ENCODE results near the gene NOTCH4. TPM values are rescaled to one million over a fixed set of nuclear protein-coding genes. Genes with fewer than 3 reads are reported as not detected.
A peak's percentile ranks its signal among the peaks of the same experiment; 100 is the strongest.

NOTCH4 gene
- total RNA-seq, 5 donors from 2014 or later (not counting 1 experiment from before 2014, with no cell fraction given) = 0.70 to 1.7 (median 1.1) TPM

DNA sequence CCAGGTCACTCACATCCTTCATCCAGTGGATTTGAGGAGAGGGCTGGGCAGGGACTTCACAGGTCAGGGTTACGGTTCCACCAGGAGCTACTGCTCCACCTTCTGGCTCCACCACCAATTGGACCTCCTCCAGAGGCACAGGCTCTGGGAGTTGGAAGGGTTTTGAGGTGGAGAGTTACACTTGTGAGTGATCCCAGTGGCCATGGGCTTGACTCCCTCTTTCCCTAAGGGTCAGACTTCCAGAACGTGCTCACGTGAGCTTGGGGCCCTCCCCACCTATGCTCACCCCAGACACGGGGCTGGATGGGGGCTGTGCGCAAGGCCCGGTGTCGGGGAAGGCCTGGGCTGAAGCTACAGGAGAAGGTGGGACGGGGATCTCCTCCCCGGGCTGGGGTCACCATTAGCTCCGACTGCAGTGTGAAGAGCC lies 41.3 kb downstream of the NOTCH4 start:
- no peak overlapping the region for H3K4me3 Mint-ChIP-seq

DNA sequence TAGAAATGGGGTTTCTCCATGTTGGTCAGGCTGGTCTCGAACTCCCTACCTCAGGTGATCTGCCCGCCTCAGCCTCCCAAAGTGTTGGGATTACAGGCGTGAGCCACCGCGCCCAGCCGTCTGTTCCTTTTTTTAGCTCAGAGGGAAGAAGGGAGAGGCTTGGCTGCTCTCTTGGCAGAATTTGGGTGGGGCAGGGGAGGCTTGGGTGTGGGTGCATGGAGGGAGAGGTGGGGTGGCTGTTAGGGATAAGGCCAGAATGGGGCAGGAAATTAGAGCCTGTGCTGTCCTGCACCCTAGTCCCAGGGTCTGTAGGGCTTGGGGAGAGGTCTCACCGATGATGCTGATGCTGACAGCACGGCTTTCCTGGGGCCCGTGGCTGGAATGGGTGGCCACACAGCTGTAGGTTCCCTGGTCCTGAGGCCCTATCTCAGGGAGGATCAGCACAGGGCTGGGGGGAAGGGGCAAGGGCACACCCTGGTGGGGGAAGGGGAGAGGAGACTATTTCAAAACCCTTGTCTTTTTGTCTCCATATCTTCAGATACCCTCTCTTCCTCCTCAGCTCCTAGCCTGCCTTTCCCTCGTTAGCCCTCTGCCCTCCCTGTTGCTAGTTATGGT lies 41.8 kb downstream of the NOTCH4 start:
- no peak overlapping the region for H3K4me3 Mint-ChIP-seq
- DNase-seq = no peak
- Histone ChIP-seq H3K9me3 (no peaks in the 10 kb centered on the region), H3K4me3 (ENCODE audit: control insufficient read depth in 1 of 2, extremely low read depth in 1 of 2, low read length in 1 of 2) (no peak overlapping the region), H3K36me3 (ENCODE audit: control insufficient read depth in 2 of 2, extremely low read depth in 1 of 2, insufficient read depth in 1 of 2, low read length in 1 of 2) (peaks cover 4 to 57% of the 10 kb centered on the region in 2 donors), H3K4me1 (ENCODE audit: control insufficient read depth in 1 of 2, extremely low read depth in 1 of 2, insufficient read depth in 2 of 2, low read length in 2 of 2) (peaks cover 9 to 64% of the 10 kb centered on the region in 2 experiments), H3K27me3 (replicated peaks in 1 of 2; ENCODE audit: control insufficient read depth in 2 of 2, extremely low read depth in 1 of 2, insufficient read depth in 2 of 2, low read length in 1 of 2) (no peaks in the 10 kb centered on the region), H3K27ac (ENCODE audit: low read length) (no peak overlapping the region)
- ChIA-PET POLR2A (interaction anchor here in 1 of 2 donors (0.6 kb wide), 1 partner anchor 798 kb away, joined by 4 read pairs; no protein-coding TSS in a partner anchor), CTCF (interaction anchor here in 1 of 2 donors (0.7 kb wide), 1 partner anchor 75 kb away, joined by 3 read pairs; no protein-coding TSS in a partner anchor)
- peaks cover 66 to 75% (median 67%) of the 10 kb centered on the region in 3 donors for H3K4me1 Mint-ChIP-seq
- no peaks in the 10 kb centered on the region for H3K9me3 Mint-ChIP-seq
- no peaks in the 10 kb centered on the region for H3K27me3 Mint-ChIP-seq
- 100% methylated on average over 7 of the region's 10 CpGs for WGBS (ENCODE audit: insufficient coverage)
- H3K27ac Mint-ChIP-seq = no peak overlapping the region
- ATAC-seq (replicated peaks in 1 of 4) = no peak
- H3K36me3 Mint-ChIP-seq = peaks cover 32% of the 10 kb centered on the region

More for the DNA sequence above, 41.3 kb downstream of the NOTCH4 start:
- H3K9me3 Mint-ChIP-seq = no peaks in the 10 kb centered on the region
- peaks cover 37% of the 10 kb centered on the region for H3K36me3 Mint-ChIP-seq
- DNase-seq (no peak), ATAC-seq (replicated peaks in 1 of 4) (no peak)
- no peaks in the 10 kb centered on the region for H3K27me3 ChIP-seq (replicated peaks in 1 of 2; ENCODE audit: control insufficient read depth in 2 of 2, extremely low read depth in 1 of 2, insufficient read depth in 2 of 2, low read length in 1 of 2)
- H3K36me3 ChIP-seq (ENCODE audit: control insufficient read depth in 2 of 2, extremely low read depth in 1 of 2, insufficient read depth in 1 of 2, low read length in 1 of 2) = peaks cover 4 to 63% of the 10 kb centered on the region in 2 donors
- H3K27ac ChIP-seq (ENCODE audit: low read length) = no peak overlapping the region
- 94% methylated on average over 5 of the region's 10 CpGs for WGBS (ENCODE audit: insufficient coverage)
- POLR2A ChIA-PET = interaction anchor here in 1 of 2 donors (0.5 kb wide), 1 partner anchor 10 kb away, joined by 3 read pairs; the partner anchor contains the start of gene GPSM3
- H3K9me3 ChIP-seq = no peaks in the 10 kb centered on the region
- H3K4me3 ChIP-seq (ENCODE audit: control insufficient read depth in 1 of 2, extremely low read depth in 1 of 2, low read length in 1 of 2) = no peak overlapping the region
- H3K4me1 Mint-ChIP-seq = peaks cover 66 to 75% (median 67%) of the 10 kb centered on the region in 3 donors
- H3K27ac Mint-ChIP-seq = peak overlapping the region; percentile 23 to 66
- CTCF ChIA-PET = no interaction called here
- no peaks in the 10 kb centered on the region for H3K27me3 Mint-ChIP-seq
- peaks cover 9 to 64% of the 10 kb centered on the region in 2 experiments for H3K4me1 ChIP-seq (ENCODE audit: control insufficient read depth in 1 of 2, extremely low read depth in 1 of 2, insufficient read depth in 2 of 2, low read length in 2 of 2)

DNA sequence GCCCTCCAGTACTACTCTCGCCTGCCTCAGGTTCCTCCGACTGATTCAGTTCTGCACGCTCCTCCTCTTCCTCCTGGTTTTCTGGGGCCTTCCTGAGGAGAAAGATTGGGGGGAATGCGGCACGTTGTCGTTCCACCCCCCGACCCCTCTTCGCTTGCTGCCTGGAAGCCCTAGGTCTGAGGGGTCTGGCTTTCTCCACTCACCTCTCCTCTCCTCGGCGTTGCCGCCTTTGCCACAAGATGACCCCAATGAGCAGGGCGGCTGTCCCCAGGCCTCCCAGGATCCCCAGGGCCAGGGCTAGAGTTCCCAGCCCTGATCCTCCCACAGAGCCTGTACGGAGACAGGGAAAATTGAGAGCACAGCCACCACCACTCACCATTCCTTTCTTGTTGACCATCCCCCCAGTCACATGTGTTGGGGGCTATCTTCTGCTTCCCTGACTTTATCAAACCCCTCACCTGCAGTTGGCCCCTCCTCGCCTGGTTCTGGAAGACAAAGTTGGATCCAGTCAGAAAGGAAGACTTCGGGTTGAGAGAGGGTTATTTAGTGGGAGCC lies 42.6 kb downstream of the NOTCH4 start:
- Histone ChIP-seq H3K27me3 (replicated peaks in 1 of 2; ENCODE audit: control insufficient read depth in 2 of 2, extremely low read depth in 1 of 2, insufficient read depth in 2 of 2, low read length in 1 of 2) (no peaks in the 10 kb centered on the region), H3K9me3 (no peaks in the 10 kb centered on the region), H3K4me1 (ENCODE audit: control insufficient read depth in 1 of 2, extremely low read depth in 1 of 2, insufficient read depth in 2 of 2, low read length in 2 of 2) (peaks cover 16 to 64% of the 10 kb centered on the region in 2 experiments), H3K27ac (ENCODE audit: low read length) (no peak overlapping the region), H3K4me3 (ENCODE audit: control insufficient read depth in 1 of 2, extremely low read depth in 1 of 2, low read length in 1 of 2) (no peak overlapping the region), H3K36me3 (ENCODE audit: control insufficient read depth in 2 of 2, extremely low read depth in 1 of 2, insufficient read depth in 1 of 2, low read length in 1 of 2) (peaks cover 4 to 49% of the 10 kb centered on the region in 2 donors)
- H3K9me3 Mint-ChIP-seq = no peaks in the 10 kb centered on the region
- peaks cover 66 to 75% (median 67%) of the 10 kb centered on the region in 3 donors for H3K4me1 Mint-ChIP-seq
- H3K36me3 Mint-ChIP-seq = peaks cover 25% of the 10 kb centered on the region
- 95% methylated on average over 7 of the region's 15 CpGs for WGBS (ENCODE audit: insufficient coverage)
- ATAC-seq (replicated peaks in 1 of 4) = no peak
- no peak overlapping the region for H3K4me3 Mint-ChIP-seq
- H3K27me3 Mint-ChIP-seq = no peaks in the 10 kb centered on the region
- peak overlapping the region; percentile 79 to 99 for H3K27ac Mint-ChIP-seq
- CTCF ChIA-PET = interaction anchor here in 1 of 2 donors (0.7 kb wide), 1 partner anchor 74 kb away, joined by 3 read pairs; no protein-coding TSS in a partner anchor
- POLR2A ChIA-PET = no interaction called here
- no peak for DNase-seq

DNA sequence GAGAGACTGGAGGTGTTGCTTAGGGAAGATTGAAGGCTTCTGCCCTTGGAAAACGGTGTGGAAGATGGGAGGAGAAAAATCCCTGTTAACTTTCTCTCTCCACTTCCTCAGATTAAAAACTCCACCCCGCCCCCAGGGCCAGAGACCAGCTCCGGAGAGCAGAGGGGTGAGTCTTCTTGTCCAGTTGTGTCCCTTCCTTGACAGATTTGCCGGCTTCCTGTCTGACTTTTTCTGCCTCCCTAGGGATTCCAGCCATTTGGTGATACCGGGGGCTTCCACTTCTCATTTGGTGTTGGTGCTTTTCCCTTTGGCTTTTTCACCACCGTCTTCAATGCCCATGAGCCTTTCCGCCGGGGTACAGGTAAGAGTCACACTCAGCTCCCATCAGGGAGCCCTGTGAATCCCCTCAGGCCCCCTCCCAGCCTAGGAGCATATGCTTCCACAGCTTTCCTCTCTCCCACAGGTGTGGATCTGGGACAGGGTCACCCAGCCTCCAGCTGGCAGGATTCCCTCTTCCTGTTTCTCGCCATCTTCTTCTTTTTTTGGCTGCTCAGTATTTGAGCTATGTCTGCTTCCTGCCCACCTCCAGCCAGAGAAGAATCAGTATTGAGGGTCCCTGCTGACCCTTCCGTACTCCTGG lies 44.0 kb downstream of the NOTCH4 start:
- ATAC-seq (replicated peaks in 1 of 4) = no peak
- peaks cover 4 to 45% of the 10 kb centered on the region in 2 donors for H3K36me3 ChIP-seq (ENCODE audit: control insufficient read depth in 2 of 2, extremely low read depth in 1 of 2, insufficient read depth in 1 of 2, low read length in 1 of 2)
- POLR2A ChIA-PET = interaction anchor here in 1 of 2 donors (1.1 kb wide), 1 partner anchor 52 kb away, joined by 6 read pairs; the partner anchor contains the start of gene ATF6B
- 88% methylated on average over 6 of the region's 10 CpGs for WGBS (ENCODE audit: insufficient coverage)
- no peaks in the 10 kb centered on the region for H3K9me3 Mint-ChIP-seq
- peaks cover 67 to 76% (median 69%) of the 10 kb centered on the region in 3 donors for H3K4me1 Mint-ChIP-seq
- no peak overlapping the region for H3K4me3 ChIP-seq (ENCODE audit: control insufficient read depth in 1 of 2, extremely low read depth in 1 of 2, low read length in 1 of 2)
- H3K27me3 ChIP-seq (replicated peaks in 1 of 2; ENCODE audit: control insufficient read depth in 2 of 2, extremely low read depth in 1 of 2, insufficient read depth in 2 of 2, low read length in 1 of 2) = no peaks in the 10 kb centered on the region
- H3K27ac Mint-ChIP-seq = peak overlapping the region; percentile 96 to 99
- no peak overlapping the region for H3K27ac ChIP-seq (ENCODE audit: low read length)
- H3K4me1 ChIP-seq (ENCODE audit: control insufficient read depth in 1 of 2, extremely low read depth in 1 of 2, insufficient read depth in 2 of 2, low read length in 2 of 2) = peaks cover 23 to 67% of the 10 kb centered on the region in 2 experiments
- peak overlapping the region; percentile 92 to 98 (median 95) for H3K4me3 Mint-ChIP-seq
- no peak for DNase-seq
- CTCF ChIA-PET = interaction anchor here in 1 of 2 donors (0.6 kb wide), 1 partner anchor 1687 kb away, joined by 3 read pairs; no protein-coding TSS in a partner anchor
- H3K9me3 ChIP-seq = no peaks in the 10 kb centered on the region
- H3K27me3 Mint-ChIP-seq = no peaks in the 10 kb centered on the region
- peaks cover 17% of the 10 kb centered on the region for H3K36me3 Mint-ChIP-seq

DNA sequence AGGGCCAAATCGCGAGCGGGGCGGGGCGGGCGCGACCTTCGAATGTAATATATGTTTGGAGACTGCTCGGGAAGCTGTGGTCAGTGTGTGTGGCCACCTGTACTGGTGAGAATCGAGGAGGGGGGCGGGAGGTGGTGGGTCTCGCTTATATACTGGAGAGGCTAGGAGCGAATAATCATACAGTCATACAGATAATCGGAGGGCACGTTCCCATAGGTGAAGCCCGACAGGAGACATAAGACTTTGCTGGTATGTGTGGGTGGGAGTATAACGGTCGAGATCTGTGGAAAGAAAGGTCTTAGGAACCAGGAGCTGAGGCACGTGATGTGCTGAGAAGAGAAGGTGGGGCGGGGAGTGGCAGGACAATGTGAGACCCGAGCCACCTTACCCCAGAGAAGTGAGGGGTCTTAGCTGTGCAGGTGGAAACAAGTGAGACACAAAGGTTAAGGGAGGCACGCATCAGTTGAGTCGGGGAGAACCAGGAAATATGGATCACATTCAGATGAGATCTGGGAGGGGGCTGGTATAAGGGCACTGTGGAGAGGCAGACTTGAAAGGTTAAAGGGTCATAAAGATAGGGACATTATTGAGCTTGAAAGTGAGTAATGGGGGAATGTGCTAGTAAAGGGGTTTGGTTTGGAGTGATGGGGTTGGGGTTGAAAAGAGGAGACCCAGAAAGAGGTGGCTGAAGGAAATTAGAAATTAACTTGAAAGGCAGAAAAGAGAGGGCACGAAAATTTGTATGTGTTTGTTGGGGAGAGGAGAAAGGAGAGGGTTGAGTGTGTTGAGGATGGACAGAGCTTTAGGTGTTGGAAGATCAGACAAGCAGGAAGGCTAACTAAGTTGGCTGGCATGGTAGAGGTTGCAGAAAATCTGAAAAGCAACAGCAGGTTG lies 45.1 kb downstream of the NOTCH4 start:
- POLR2A ChIA-PET = interaction anchor here (0.6 to 1.1 kb wide), 3 partner anchors 14 to 51 kb away, joined by 4 to 6 read pairs (median 5); partner anchors contain the start of gene ATF6B (in 1 of the 2)
- 2% methylated on average over 22 of the region's 24 CpGs for WGBS (ENCODE audit: insufficient coverage)
- peaks cover 32 to 70% of the 10 kb centered on the region in 2 experiments for H3K4me1 ChIP-seq (ENCODE audit: control insufficient read depth in 1 of 2, extremely low read depth in 1 of 2, insufficient read depth in 2 of 2, low read length in 2 of 2)

More for the DNA sequence above, 45.1 kb downstream of the NOTCH4 start:
- Mint-ChIP-seq H3K4me3 (peak overlapping the region; percentile 92 to 98 (median 95)), H3K4me1 (peaks cover 72 to 80% (median 80%) of the 10 kb centered on the region in 3 donors), H3K36me3 (peaks cover 17% of the 10 kb centered on the region), H3K27me3 (no peaks in the 10 kb centered on the region), H3K9me3 (no peaks in the 10 kb centered on the region), H3K27ac (peak overlapping the region; percentile 96 to 99)
- Histone ChIP-seq H3K27ac (ENCODE audit: low read length) (peak overlapping the region; percentile 94), H3K27me3 (replicated peaks in 1 of 2; ENCODE audit: control insufficient read depth in 2 of 2, extremely low read depth in 1 of 2, insufficient read depth in 2 of 2, low read length in 1 of 2) (no peaks in the 10 kb centered on the region), H3K4me3 (ENCODE audit: control insufficient read depth in 1 of 2, extremely low read depth in 1 of 2, low read length in 1 of 2) (peak overlapping the region; percentile 78 to 83), H3K36me3 (ENCODE audit: control insufficient read depth in 2 of 2, extremely low read depth in 1 of 2, insufficient read depth in 1 of 2, low read length in 1 of 2) (peaks cover 0 to 37% of the 10 kb centered on the region in 2 donors), H3K9me3 (no peaks in the 10 kb centered on the region)
- ATAC-seq (replicated peaks in 1 of 4) (no peak), DNase-seq (peak in 1 of 35 experiments; percentile 9)
- CTCF ChIA-PET = interaction anchor here (0.5 to 0.6 kb wide), 3 partner anchors 84 to 1686 kb away, joined by 3 read pairs; no protein-coding TSS in a partner anchor
